ENCODE measurements around the gene P4HB. TPM values are rescaled to one million over a fixed set of nuclear protein-coding genes. Genes with fewer than 3 reads are reported as not detected.

Gene P4HB
- total RNA-seq, 2 experiments from 2014 or later: 388 to 577 TPM

GRCh38 chr17:81794074-81794476 lies 66.3 kb downstream of the P4HB start:
- POLR2A ChIA-PET: no interaction called here
- no peak for DNase-seq (ENCODE audit: low spot score)
- CTCF ChIA-PET (ENCODE audit: unreplicated experiment): no interaction called here
- intact Hi-C loops (cut with micrococcal nuclease; ENCODE audit: unreplicated experiment): no loop called here
- Histone ChIP-seq H3K9me3 (ENCODE audit: low read length) (0 out of 2 replicates have a peak, but pooled peaks cover 7% of the 10 kb centered on the region), H3K9me2 (ENCODE audit: insufficient read depth, low read length) (no peaks in the 10 kb centered on the region), H3K4me3 (ENCODE audit: low read depth, low read length, poor library complexity, severe bottlenecking) (no peak overlapping the region), H3K4me1 (ENCODE audit: insufficient read depth, low read length, poor library complexity, severe bottlenecking) (no peaks in the 10 kb centered on the region), H4K20me1 (ENCODE audit: insufficient read depth, low read length) (no peaks in the 10 kb centered on the region), H3K27ac (ENCODE audit: low read depth, low read length, poor library complexity, severe bottlenecking) (no peak overlapping the region), H3K36me3 (ENCODE audit: insufficient read depth, low read length) (no peaks in the 10 kb centered on the region), H3K4me2 (ENCODE audit: low read length) (no peak overlapping the region), H2AFZ (ENCODE audit: low read length) (no peak overlapping the region), H3K79me2 (ENCODE audit: insufficient read depth, low read depth, low read length) (no peaks in the 10 kb centered on the region)
- BruUV-seq (replicated peaks): no TSS peak
- TF ChIP-seq EZH2phosphoT487 (IDR thresholded peaks at IDR 0.05; ENCODE audit: borderline replicate concordance, low read depth, low read length) (no peak), CTCF (conservative IDR thresholded peaks at IDR 0.05; ENCODE audit: low read length) (no peak)

Other genes with a start within 250 kb of the P4HB start
Only the 30 nearest of the 31 such genes appear.
- 59.4 and 69.6 TPM in 2 replicates for gene NPLOC4, start 223.4 kb downstream of the P4HB start, total RNA-seq (2014; rRNA removed; shearing (Covaris generic))
- gene NPLOC4, start 223.4 kb downstream of the P4HB start, total RNA-seq (2022): 118 and 119 TPM in 2 replicates
- 0.95 and 1.3 TPM in 2 replicates for gene TSPAN10, start 223.3 kb downstream of the P4HB start, total RNA-seq (2014; rRNA removed; shearing (Covaris generic))
- 1.7 and 2.4 TPM in 2 replicates for gene TSPAN10, start 223.3 kb downstream of the P4HB start, total RNA-seq (2022)
- not detected in 2 replicates for gene PDE6G, start 204.0 kb downstream of the P4HB start, total RNA-seq (2014; rRNA removed; shearing (Covaris generic))
- 0.44 TPM in 1 of 2 replicates, not detected in the other for gene PDE6G, start 204.0 kb downstream of the P4HB start, total RNA-seq (2022)
- 148 and 151 TPM in 2 replicates for gene OXLD1, start 193.9 kb downstream of the P4HB start, total RNA-seq (2014; rRNA removed; shearing (Covaris generic))
- gene OXLD1, start 193.9 kb downstream of the P4HB start, total RNA-seq (2022): 116 and 121 TPM in 2 replicates
- 39.4 and 39.9 TPM in 2 replicates for gene CCDC137, start 193.8 kb downstream of the P4HB start, total RNA-seq (2014; rRNA removed; shearing (Covaris generic))
- 61.1 and 61.4 TPM in 2 replicates for gene CCDC137, start 193.8 kb downstream of the P4HB start, total RNA-seq (2022)
- gene ARL16, start 176.7 kb downstream of the P4HB start, total RNA-seq (2014; rRNA removed; shearing (Covaris generic)): 86.1 and 86.4 TPM in 2 replicates
- gene ARL16, start 176.7 kb downstream of the P4HB start, total RNA-seq (2022): 49.8 and 52.2 TPM in 2 replicates
- 120 and 162 TPM in 2 replicates for gene HGS, start 176.5 kb downstream of the P4HB start, total RNA-seq (2014; rRNA removed; shearing (Covaris generic))
- gene HGS, start 176.5 kb downstream of the P4HB start, total RNA-seq (2022): 175 and 219 TPM in 2 replicates
- gene MRPL12, start 157.2 kb downstream of the P4HB start, total RNA-seq (2014; rRNA removed; shearing (Covaris generic)): 49.8 and 67.2 TPM in 2 replicates
- gene MRPL12, start 157.2 kb downstream of the P4HB start, total RNA-seq (2022): 143 and 189 TPM in 2 replicates
- 46.3 and 46.9 TPM in 2 replicates for gene SLC25A10, start 148.3 kb downstream of the P4HB start, total RNA-seq (2014; rRNA removed; shearing (Covaris generic))
- gene SLC25A10, start 148.3 kb downstream of the P4HB start, total RNA-seq (2022): 41.3 and 45.6 TPM in 2 replicates
- gene GCGR, start 56.4 kb downstream of the P4HB start, total RNA-seq (2014; rRNA removed; shearing (Covaris generic)): not detected in 2 replicates
- not detected in 2 replicates for gene GCGR, start 56.4 kb downstream of the P4HB start, total RNA-seq (2022)
- gene MCRIP1, start 27.2 kb downstream of the P4HB start, total RNA-seq (2014; rRNA removed; shearing (Covaris generic)): 249 and 288 TPM in 2 replicates
- gene MCRIP1, start 27.2 kb downstream of the P4HB start, total RNA-seq (2022): 170 and 180 TPM in 2 replicates
- not detected in 2 replicates for gene PPP1R27, start 25.5 kb downstream of the P4HB start, total RNA-seq (2014; rRNA removed; shearing (Covaris generic))
- not detected in 2 replicates for gene PPP1R27, start 25.5 kb downstream of the P4HB start, total RNA-seq (2022)
- 233 and 265 TPM in 2 replicates for gene ARHGDIA, start 10.8 kb upstream of the P4HB start, total RNA-seq (2014; rRNA removed; shearing (Covaris generic))
- 663 and 715 TPM in 2 replicates for gene ARHGDIA, start 10.8 kb upstream of the P4HB start, total RNA-seq (2022)
- 474 and 621 TPM in 2 replicates for gene ALYREF, start 31.1 kb upstream of the P4HB start, total RNA-seq (2014; rRNA removed; shearing (Covaris generic))
- 377 and 431 TPM in 2 replicates for gene ALYREF, start 31.1 kb upstream of the P4HB start, total RNA-seq (2022)
- gene ANAPC11, start 31.2 kb upstream of the P4HB start, total RNA-seq (2014; rRNA removed; shearing (Covaris generic)): 265 and 315 TPM in 2 replicates
- gene ANAPC11, start 31.2 kb upstream of the P4HB start, total RNA-seq (2022): 225 and 227 TPM in 2 replicates
- 3.2 and 3.9 TPM in 2 replicates for gene NPB, start 41.7 kb upstream of the P4HB start, total RNA-seq (2014; rRNA removed; shearing (Covaris generic))
- 2.5 and 2.8 TPM in 2 replicates for gene NPB, start 41.7 kb upstream of the P4HB start, total RNA-seq (2022)
- 70.1 and 70.4 TPM in 2 replicates for gene PCYT2, start 50.9 kb upstream of the P4HB start, total RNA-seq (2014; rRNA removed; shearing (Covaris generic))
- gene PCYT2, start 50.9 kb upstream of the P4HB start, total RNA-seq (2022): 104 and 108 TPM in 2 replicates
- gene SIRT7, start 57.6 kb upstream of the P4HB start, total RNA-seq (2014; rRNA removed; shearing (Covaris generic)): 43.3 and 49.1 TPM in 2 replicates
- gene SIRT7, start 57.6 kb upstream of the P4HB start, total RNA-seq (2022): 57.6 and 69.3 TPM in 2 replicates
- 16.9 and 22.7 TPM in 2 replicates for gene MAFG, start 67.2 kb upstream of the P4HB start, total RNA-seq (2014; rRNA removed; shearing (Covaris generic))
- 30.1 and 33.6 TPM in 2 replicates for gene MAFG, start 67.2 kb upstream of the P4HB start, total RNA-seq (2022)
- 211 and 239 TPM in 2 replicates for gene PYCR1, start 76.8 kb upstream of the P4HB start, total RNA-seq (2014; rRNA removed; shearing (Covaris generic))
- gene PYCR1, start 76.8 kb upstream of the P4HB start, total RNA-seq (2022): 165 and 173 TPM in 2 replicates
- 0.19 TPM in 1 of 2 replicates, not detected in the other for gene MYADML2, start 86.7 kb upstream of the P4HB start, total RNA-seq (2014; rRNA removed; shearing (Covaris generic))
- not detected in 2 replicates for gene MYADML2, start 86.7 kb upstream of the P4HB start, total RNA-seq (2022)
- 3.6 and 4.4 TPM in 2 replicates for gene NOTUM, start 100.7 kb upstream of the P4HB start, total RNA-seq (2014; rRNA removed; shearing (Covaris generic))
- gene NOTUM, start 100.7 kb upstream of the P4HB start, total RNA-seq (2022): 0.88 and 1.9 TPM in 2 replicates
- gene ASPSCR1, start 117.1 kb upstream of the P4HB start, total RNA-seq (2014; rRNA removed; shearing (Covaris generic)): 66.7 and 89.1 TPM in 2 replicates
- 77.8 and 81.8 TPM in 2 replicates for gene ASPSCR1, start 117.1 kb upstream of the P4HB start, total RNA-seq (2022)
- 249 and 251 TPM in 2 replicates for gene CENPX, start 162.3 kb upstream of the P4HB start, total RNA-seq (2014; rRNA removed; shearing (Covaris generic))
- 107 and 130 TPM in 2 replicates for gene CENPX, start 162.3 kb upstream of the P4HB start, total RNA-seq (2022)
- 52.0 and 62.6 TPM in 2 replicates for gene LRRC45, start 162.8 kb upstream of the P4HB start, total RNA-seq (2014; rRNA removed; shearing (Covaris generic))
- 40.9 and 41.2 TPM in 2 replicates for gene LRRC45, start 162.8 kb upstream of the P4HB start, total RNA-seq (2022)
- 15.7 and 24.4 TPM in 2 replicates for gene RAC3, start 171.1 kb upstream of the P4HB start, total RNA-seq (2014; rRNA removed; shearing (Covaris generic))
- 15.1 and 16.4 TPM in 2 replicates for gene RAC3, start 171.1 kb upstream of the P4HB start, total RNA-seq (2022)
- gene DCXR, start 177.2 kb upstream of the P4HB start, total RNA-seq (2014; rRNA removed; shearing (Covaris generic)): 138 and 147 TPM in 2 replicates
- gene DCXR, start 177.2 kb upstream of the P4HB start, total RNA-seq (2022): 132 and 138 TPM in 2 replicates
- gene RFNG, start 191.3 kb upstream of the P4HB start, total RNA-seq (2014; rRNA removed; shearing (Covaris generic)): 50.5 and 59.4 TPM in 2 replicates
- gene RFNG, start 191.3 kb upstream of the P4HB start, total RNA-seq (2022): 41.3 and 47.3 TPM in 2 replicates
- 137 and 169 TPM in 2 replicates for gene GPS1, start 191.4 kb upstream of the P4HB start, total RNA-seq (2014; rRNA removed; shearing (Covaris generic))
- gene GPS1, start 191.4 kb upstream of the P4HB start, total RNA-seq (2022): 123 and 133 TPM in 2 replicates
- 374 and 388 TPM in 2 replicates for gene DUS1L, start 205.3 kb upstream of the P4HB start, total RNA-seq (2014; rRNA removed; shearing (Covaris generic))
- 300 and 320 TPM in 2 replicates for gene DUS1L, start 205.3 kb upstream of the P4HB start, total RNA-seq (2022)

Data from OCI-LY7 (cell line).